Activated CD4-positive, CD25-positive, alpha-beta regulatory T cell treated with anti-CD3 and anti-CD28 coated beads, Interleukin-2, amount 50 U/mL, for 72 hours (primary cell): Measurements from ENCODE around the gene TSHZ2.

Source experiments
- DNase-seq: peaks from one replicate; pipeline ENCODE4 v3.0.0; 2021

The TSHZ2 gene

DNA sequence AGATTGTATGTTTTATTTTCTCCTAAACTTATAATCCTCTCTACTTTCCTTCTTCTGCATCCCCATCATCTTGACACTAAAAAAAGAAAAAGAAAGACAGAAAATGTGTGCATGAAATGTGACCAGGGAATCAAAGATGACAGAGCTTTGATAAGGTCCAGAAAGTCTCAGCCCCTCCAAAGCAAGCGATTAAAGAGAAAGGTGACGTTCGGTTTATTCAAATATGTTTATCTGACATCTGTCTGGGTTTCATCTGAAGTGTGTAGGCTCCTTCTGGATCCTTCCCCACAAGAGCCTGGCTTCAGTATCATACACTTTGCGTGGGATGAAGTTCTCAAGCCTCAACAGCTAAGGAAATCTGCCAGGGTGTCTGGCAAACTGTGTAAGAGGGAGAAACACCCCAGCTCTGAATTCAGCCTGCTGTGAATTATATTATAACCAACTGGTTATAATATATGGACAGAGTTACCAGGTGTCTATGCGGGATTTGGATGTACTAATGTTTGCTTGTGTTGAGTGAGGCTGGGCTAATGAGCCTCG is 358.5 kb downstream of the TSHZ2 start:
- no peak for DNase-seq

DNA sequence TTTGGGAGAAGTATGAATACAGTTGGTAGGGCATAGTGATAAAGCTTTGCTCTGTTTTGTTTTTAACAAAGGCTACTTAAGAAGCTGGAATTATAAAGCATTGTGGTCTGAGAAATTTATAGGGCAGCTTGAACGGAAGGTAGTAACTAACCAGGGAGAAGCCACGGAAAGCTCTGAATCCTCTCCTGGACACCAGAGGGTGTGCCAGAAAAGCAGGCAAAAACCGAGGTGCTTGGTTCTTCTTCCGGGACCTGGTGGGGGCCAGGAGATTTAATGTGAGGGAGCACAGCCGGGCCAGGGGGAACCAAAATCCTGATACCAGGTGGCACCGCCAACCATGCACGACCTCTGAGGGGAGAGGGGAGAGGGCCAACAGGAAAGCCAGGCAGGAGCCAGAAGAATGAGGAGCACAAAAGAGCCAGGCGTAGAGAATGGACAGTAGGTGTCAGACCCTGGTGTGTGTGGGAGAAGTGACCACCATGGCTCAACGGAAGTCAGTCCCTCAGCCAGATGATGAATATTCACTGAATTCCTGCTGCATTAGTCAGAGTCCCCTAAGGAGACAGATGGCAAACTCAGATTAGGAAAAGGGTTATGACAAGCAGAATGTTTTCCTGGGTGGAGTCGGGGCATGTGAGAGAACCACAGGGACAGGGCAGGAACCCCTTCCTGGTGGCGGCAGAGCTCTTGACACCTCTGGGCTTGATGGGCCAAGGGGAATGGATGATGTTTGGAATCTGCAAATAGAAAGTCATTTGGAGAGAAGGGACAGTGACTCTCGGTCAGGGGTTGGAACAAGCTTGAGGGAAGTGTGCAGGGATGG is 359.2 kb downstream of the TSHZ2 start:
- no peak for DNase-seq

DNA sequence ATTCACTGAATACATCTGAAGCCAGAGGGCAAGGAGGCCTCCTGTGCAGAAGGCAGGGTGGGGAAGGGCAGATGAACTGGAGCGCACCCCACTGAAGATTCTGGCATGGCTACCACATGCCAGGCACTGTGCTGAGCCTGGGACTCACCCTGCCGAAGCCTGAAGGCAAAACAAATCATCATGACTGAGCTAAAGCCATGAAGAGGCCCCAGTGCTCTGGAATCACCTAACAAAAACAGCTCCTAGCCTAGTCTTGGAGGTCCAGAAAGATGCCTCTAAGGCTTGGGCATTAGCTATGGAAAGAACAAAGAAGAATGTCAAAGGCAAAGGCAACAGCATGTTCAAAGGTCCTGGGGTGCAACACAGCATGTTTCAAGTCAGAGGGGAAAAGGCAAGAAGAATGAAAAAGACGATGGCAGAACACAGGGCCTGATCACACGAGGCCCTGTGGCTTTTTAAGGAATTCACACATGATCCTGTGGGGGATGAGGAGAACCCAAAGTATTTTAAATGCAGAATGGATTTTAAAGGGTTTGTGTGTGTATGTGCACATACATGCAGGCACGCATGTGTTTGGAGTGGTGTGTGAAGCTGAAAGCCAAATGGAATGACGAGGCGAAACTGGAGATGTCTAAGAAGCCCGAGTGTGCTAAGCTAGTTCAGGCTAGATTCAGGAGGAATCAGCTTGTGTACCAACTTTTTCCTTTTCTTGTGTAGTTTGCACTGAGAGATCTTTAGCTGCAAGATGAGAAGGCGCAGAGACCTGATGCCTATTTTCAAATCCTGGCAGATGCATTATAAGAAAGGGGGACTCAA is 360.1 kb downstream of the TSHZ2 start:
- DNase-seq = no peak

DNA sequence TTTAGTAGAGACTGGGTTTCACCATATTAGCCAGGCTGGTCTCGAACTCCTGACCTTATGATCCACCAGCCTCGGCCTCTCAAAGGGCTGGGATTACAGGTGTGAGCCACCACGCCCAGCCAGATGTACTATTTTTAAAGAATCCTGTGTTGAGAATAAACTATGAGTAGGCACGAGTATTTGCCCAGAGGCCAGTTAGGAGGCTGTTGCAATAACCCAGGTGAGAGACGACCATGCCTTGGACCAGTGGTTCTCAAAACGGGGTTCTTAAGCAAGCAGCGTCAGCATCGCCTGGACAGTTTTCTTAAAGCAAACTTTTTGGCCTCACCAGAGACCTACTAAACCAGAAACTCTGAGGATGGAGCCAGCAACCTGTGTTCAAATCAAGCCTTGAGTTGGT is 362.7 kb downstream of the TSHZ2 start:
- no peak for DNase-seq

DNA sequence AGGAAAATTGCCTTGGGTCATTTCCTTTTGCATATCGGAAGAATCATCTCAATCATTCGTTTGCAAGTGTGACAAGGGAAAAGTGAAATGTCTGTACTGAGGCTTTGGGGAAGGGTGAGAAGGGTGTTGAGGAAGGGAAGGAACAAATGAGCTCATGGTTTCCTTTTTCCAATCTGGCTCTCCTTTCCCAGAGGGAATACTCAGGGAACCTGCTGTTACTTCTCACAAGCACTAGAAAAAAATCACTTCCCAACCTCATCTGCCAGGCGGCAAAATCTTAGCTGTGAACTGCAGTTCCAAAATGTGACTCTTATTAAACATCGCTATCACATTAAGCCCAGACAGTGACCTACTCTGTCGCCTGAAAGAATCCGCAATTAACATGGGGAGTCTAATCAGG is 363.4 kb downstream of the TSHZ2 start:
- DNase-seq = no peak

DNA sequence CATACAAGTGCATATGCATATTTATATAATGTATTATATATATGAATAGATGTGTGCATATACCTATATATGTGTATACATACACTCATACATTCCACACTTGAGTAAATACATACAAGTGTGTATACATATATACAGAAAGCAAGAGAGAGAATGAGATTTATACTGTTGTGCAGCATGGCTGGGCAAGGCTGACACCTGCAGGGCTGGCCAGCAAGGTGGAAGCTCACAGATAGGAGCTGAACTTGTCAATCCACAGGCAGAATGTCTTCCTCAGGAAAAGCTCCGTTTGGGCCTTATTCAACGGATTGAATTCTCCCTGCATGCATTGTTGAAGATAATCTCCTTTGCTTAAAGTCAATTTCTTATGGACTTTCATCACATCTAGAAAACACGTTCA is 364.7 kb downstream of the TSHZ2 start:
- no peak for DNase-seq

DNA sequence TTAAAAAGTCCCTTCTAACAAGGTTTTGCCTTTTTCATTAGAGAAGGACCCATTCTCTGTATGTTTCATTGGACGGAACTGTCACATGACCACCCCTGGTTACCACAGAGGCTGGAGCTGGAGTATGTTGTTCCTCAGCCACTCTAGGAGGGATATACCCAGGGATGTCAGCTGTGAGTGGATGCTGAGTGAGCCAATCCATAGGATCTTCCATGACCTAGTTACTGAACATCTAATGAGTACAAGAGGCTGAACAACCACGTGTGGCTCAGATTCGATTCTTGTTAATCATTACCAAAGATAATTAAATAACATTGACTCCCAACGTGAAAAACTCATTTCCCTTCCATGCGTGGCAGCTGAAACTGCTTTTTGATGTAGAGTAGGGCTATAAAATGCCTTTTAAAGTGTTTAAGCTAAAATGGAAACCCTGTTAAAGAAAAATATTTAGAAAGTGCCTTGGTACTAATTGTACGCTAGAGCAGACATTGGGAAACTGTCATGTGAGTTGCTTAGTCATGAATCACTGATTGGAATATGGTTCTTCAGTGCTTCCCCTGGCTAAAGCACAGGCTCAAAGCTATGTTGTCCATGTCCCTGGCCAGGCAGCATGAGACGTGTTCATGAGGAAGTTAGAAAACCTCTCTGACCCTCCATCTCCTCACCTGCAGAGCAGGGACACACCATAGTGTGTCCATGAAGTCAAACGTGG is 365.4 kb downstream of the TSHZ2 start:
- DNase-seq = no peak

DNA sequence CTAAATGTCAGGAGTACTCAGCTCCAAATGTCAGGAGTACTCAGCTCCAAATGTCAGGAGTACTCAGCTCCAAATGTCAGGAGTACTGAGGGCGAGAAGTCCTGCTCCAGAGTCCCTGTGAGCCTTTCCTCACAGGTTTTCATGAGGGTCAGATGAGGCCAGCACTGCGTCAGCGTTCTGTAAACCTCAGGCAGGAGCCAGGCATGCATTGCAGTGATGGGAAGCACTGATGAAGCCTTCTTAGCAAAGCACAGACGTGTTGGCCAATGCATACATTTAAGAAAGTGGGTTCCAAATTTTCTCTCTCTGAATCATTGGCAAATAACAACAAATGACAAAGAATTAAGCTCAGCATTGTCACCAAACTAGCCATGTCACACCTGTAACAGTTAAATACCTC is 366.6 kb downstream of the TSHZ2 start:
- no peak for DNase-seq

DNA sequence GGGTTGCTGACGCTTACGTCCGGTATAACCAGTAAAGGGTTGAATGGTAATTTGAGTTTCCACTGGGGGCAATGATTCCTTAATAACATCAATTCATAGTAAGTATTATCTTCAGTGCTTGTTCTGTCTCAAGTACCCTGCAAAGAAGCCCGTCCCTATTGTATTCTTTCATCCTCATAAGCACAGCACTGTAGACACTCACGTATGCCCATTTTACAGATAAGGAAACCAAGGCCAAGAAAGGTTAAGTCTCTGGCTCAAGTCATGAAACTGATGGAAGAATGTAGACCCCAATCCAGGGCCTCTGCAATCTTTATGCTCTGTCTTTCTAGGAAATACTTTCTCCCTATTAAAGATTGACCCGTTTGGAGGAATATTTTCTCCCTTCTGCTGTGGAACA is 370.3 kb downstream of the TSHZ2 start:
- DNase-seq = no peak

DNA sequence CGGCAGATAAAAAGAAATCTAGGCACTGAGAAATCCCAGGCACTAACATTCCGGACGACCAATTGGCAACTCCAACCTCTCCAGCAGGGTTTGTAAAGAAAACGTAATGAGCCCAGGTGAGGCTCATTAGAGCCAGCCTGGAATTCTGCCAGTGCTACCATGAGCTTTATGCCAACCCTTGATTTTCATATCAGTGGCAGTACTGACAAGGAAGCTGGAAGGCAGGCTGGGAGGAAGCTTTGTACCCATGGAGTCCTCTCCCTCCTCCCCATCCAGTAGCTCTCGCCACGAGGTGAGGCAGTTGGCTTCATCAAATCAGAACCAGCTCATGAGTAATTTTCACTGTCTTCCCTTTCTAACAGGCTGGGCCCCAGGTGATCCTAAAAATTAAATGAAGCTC is 371.3 kb downstream of the TSHZ2 start:
- no peak for DNase-seq

DNA sequence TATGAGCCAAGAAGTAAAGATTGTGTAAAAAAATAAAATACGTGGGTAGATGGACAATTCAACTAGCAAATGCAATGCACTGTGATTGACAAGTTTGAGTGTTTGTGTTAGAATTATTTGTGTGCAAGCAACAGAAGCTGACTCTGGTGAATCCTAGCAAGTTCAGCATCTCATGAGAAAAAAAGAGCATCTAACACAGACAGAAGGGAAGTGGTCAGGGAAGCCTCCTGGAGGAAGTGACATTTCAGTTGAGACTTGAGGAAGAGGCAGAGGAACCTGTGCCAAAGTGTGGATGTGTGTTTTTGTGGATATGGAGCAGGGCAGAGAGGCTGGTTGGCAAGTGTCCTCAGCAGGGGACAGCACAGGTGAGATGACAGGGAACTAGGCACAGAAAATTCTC is 372.7 kb downstream of the TSHZ2 start:
- DNase-seq = no peak

DNA sequence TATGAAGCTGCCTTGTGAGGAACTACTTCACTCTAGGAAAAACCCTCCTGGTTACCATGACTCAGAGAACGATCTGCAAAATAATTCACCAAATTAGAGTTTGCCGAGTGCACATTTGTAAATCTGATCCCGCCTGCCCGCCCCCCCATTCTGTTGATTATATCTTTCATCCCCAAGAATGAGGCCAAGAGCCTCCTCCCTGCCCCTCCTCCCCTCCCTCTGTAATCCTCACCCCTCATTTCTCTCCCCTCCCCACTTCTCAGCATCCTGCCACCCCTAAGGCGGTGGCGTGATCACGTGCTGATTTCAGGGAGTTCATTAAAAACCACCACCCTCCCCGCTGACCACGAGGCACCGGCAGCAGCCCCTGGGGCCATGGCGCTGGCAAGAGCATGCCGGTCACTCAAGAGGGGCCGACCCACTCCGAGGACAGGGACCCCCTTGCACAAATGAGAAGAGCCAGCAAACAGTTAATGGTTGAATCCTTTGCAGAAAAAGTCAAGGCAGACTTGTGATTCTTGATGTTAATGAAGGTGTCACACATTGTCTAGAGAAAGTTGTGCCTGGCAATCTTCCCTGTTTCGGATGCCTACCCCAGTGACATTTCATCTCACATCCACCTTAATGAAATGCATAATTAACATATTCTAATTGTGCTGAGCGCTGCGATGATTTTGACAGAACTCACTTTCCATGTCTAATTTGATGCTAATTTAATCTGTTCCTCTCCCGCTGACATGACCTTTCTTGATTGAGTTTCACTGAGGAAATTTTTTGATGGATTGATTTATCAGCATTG is 373.6 kb downstream of the TSHZ2 start:
- DNase-seq = no peak

DNA sequence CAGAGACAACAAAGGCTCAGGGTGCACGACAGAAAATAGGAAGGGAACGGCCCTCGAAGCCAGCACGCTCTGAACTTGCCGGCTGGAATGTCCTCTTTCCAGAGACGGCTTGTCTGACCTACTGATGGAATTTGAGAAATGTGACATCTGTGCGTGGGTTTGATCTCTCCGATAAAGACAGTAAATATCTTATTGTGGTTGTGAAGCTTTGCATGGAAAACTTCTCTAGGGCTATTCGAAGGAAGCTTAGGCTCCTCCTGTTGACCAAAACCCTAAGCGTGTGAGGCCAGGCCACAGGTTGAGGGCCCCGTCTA is 374.1 kb downstream of the TSHZ2 start:
- DNase-seq = no peak

DNA sequence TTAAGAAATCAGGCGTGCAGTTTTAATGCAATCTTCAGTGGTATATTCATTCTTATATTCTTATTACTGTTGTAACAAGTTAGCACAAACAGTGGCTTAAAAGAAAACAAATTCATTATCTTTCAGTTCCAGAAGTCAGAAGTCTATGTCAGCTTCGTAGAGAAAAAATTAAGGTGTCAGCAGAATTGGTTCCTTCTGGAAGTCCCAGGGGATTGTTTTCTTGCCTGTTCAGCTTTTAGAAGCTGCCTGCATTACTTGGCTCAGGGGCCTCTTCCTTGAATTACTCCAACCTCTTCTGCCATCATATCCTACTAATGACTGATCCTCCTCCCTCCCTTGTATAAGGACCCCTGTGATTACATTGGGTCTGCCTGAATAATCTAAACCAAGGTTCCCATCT is 377.6 kb downstream of the TSHZ2 start:
- no peak for DNase-seq

DNA sequence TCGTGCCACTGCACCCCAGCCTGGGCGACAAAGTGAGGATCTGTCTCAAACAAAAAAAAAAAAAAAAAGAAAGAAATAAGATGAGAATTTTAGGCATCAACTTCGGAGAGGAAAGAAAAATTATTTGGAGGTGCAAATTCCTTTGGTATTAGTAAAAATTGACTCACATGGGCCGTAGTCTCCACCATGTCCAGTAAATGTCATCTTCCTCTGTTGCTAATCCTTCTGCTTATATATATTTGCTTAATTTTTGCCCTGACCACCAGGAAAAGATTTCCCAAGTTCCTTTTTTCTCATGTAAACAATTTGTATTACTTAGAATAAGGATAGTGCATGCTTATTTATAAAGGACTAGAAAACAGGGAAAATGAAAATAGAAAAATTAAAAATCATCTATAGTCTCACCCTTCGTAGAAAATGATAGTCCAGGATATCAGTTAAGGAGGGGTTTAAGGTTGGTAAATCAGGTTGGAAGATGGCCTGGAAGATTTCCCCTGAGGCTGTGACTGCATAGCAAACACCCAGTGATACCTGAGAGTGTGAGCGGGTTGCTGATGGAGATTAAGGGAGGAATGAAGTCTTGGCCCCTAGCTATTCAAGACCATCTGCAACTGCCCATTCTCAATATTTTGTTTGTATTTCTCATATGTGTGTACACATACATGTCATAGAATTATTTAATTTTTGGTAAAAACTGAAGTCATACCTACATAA is 380.7 kb downstream of the TSHZ2 start:
- DNase-seq = no peak

DNA sequence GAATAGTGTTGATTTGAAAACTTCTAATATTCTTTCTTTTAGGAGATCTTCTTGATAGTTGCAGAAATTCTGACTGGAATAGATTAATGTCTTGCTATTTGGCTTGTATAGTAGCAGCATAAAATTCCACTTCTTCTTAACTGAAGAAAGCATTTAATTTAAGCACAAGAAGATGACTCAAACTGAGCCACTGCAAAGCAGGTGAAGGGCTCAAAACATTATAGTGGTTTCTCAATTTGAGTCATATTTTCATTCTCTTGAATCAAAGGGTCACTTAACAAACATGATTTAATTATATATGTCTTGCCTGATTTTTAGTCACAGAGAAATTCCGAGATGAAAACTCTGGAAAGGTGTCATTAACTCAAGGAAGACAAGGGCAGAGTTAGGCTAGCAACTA is 382.2 kb downstream of the TSHZ2 start:
- no peak for DNase-seq

DNA sequence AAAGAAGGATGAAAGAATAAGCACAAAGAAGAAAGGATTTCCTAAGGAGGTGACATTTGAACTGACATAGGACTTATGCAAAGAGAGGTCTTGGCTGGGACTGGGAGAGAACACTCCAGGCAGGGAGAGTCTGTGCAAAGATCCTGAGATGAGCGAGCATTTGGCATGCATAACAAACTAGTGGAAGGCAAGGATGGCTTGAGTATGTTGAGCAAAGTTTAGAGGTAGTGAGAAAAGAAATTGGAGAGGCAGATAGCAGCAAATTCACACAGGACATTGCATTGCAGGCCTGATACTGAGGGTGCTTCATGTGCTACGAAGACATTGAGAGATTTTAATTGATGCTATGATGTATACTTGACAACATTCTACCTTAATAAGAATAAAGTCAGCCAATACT is 383.6 kb downstream of the TSHZ2 start:
- no peak for DNase-seq

DNA sequence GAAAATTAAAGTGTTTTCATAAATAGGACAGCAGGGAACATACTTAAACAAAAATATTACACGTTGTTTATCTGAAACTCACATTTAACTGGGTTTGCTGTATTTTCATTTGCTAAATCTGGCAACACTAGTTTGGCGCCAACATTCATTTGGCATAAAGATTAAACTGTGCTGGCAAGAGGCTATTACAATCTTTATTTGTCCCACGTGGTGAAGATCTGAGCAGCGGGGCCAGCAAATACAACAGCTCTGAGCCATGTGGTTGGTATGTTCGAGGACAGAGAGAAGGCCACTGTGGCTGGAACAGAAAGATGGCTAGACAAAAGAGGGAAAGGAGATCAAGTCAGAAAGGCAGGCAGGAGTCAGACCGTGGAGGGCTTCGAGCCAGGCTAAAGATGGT is 387.3 kb downstream of the TSHZ2 start:
- no peak for DNase-seq

DNA sequence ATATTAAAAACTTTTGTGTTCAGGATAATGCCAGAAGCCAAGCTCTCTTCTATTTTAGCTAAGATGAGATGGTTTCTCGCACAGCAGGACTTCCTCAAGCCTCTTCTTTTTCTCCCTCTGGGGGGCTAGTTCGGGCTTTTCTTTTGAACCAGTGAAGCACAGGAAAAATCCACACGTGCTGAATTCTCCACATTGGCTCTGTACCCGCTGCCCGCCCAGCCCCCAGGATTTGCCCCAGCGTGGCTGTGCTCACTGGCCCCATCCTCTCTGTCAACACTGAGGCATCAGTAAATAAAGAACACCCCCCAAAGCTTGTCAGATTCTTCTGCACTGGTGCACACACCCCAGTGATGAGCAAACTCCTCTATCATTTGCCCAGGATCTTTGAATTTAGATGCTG is 388.7 kb downstream of the TSHZ2 start:
- no peak for DNase-seq

DNA sequence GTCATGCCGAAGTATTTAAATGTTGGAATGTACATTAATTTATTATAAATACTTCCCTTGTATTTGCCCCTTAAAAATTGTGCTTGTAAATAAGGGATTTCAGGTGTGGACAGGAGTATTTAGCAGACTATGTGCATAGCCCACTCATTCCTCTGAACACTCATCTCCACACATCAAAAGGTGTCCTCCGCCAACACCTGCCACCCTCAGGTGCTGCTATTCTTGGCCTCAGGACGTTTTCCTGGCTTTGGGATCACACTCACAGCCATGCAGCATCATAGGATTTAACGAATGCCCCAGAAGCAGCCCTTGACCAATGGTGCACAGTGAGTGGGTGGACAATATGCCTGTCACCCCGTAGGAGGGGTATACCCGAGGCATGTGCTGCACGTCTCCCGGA is 390.6 kb downstream of the TSHZ2 start:
- DNase-seq = no peak

DNA sequence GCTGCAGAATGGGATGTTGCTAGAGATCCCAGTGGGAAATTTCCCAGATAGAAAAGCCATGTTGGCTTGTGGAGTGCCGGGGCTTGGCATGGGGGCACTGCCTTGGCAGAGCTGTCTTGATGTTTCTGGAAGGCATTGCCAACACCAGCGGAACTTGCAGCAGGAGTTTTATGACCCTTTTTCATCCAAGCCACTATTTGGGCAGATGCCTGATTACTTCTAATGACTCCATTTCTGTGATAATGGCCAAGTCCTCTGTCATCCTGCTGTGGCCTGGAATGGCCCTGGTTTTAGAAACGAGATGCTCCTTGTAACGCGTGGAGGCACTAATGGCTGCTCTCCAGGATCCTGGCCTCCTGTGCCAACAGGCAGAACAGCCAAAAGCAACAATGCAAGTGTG is 392.5 kb downstream of the TSHZ2 start:
- no peak for DNase-seq

DNA sequence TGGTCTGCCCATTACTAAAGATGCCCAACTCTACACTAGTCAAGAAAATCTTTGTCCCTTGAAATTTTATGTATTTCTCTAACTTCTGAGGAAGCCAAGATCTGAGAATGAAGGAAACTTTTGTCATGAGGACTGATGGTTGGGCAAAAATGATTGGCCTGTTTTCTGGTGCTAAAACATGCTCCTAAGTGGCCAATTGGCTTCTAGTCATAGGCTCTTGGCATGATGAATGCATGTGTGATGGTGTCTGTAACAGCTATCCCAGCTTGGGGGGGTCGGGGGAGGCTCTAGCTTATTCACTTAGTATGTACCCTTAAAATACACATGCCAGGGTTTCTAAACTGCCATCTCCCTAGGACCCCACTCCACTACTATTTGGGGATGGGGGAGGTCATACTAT is 392.9 kb downstream of the TSHZ2 start:
- no peak for DNase-seq
